DLD1 (cell line): ENCODE data around the gene ING4.

Experiments used
- in situ Hi-C: cut with HindIII; loops from 2 replicates; pipeline ENCODE4 v1.10.0; 2017; ENCODE audit warnings: low sequenced_read_pairs

The ING4 gene

GRCh38 chr12:6607751-6608591, 54.9 kb downstream of the ING4 start:
- in situ Hi-C loops: no loop called here

GRCh38 chr12:6606331-6607131, 56.4 kb downstream of the ING4 start:
- in situ Hi-C loops: no loop called here

DNA sequence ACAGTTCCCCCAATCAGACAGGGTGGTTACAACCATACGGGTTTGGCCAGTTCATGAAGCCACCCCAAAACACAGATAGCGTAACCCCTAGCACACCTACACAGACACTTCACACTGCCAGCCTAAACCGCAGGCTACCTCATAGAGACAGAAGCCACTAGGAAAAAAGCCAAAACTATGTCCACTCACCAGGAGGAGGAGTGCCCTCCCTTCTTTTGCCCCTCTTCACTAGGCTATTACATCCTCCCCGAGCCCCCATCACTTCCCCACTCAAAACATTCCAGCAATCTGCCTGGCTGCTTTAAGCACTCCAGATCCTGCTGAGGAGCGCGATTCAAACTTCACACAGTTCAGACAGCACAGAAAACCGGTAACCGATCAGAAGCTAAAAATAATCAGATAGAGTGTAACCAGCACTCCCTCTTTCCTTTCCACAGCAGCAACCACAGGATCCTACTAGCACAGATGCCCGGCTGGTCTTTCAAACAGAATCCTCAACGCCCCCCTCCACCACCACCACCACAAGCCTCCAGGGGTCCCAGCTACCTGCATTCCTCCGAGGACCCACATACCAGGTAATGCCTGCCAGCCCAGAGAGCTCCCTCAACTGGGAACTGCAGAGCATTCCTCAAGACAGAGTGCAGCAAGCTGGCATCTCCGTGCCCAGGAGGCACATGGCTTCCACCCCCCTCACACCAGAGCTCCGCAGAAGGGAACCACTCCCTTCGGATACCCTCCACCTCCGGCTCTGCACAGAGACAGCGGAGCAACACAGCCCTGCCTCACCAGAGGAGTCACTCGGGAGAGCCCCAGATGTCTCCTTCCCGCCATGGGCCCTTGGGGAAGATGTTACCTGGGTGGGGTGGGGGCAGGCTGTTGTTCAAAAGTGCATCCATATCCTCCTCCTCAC, 57.2 kb downstream of the ING4 start:
- in situ Hi-C loops: no loop called here

GRCh38 chr12:6604259-6605029, 58.5 kb downstream of the ING4 start:
- in situ Hi-C loops: no loop called here

GRCh38 chr12:6603095-6603567, 59.8 kb downstream of the ING4 start:
- in situ Hi-C loops: no loop called here

- in situ Hi-C loops: no loop called here
Observed at GRCh38 chr12:6602526-6602925, 60.4 kb downstream of the ING4 start.
